SK-N-SH (cell line): ENCODE data around the gene CDKN2B-AS1. TPM values are rescaled to one million over a fixed set of nuclear protein-coding genes. Genes with fewer than 3 reads are reported as not detected.
A peak's percentile ranks its signal among the peaks of the same experiment; 100 is the strongest.

Source experiments
- CTCF ChIA-PET: fragments of 300-600, 350-600 bp; formaldehyde crosslinking; extraction: SDS; loops from one replicate; lab custom pipeline; 2021; lab: Yijun Ruan, JAX
- POLR2A ChIA-PET: fragments of 350-600 bp; sonication (Branson Sonifier 250); formaldehyde crosslinking; extraction: SDS; loops from one replicate; lab custom pipeline; 2020; ENCODE audit warnings: antibody characterized with exemption, inconsistent platforms; lab: Yijun Ruan, JAX
- DNase-seq: peaks from one replicate; pipeline ENCODE4 v3.0.0; 2012
- H2AFZ ChIP-seq: fragments of 200-600 bp; sonication (generic); 2 replicates; pipeline ENCODE4 v1.8.1; 2016; ENCODE audit warnings: antibody characterized with exemption, mild to moderate bottlenecking, low read depth
- H3F3A ChIP-seq: fragments of 200-600 bp; sonication (generic); replicated peaks from 2 replicates; pipeline ENCODE3; 2016; ENCODE audit warnings: antibody characterized with exemption, mild to moderate bottlenecking; ENCODE audit not compliant: insufficient read depth
- H3K27ac ChIP-seq, 2 experiments: fragments of 200-500 bp in 1 of 2; fragments of 200-600 bp in 1 of 2; sonication (Bioruptor generic) in 1 of 2; sonication (generic), shearing (Covaris generic) in 1 of 2; 2 replicates each; pipeline versions ENCODE4 v1.5.1 to v1.6.1; 2014 to 2016; ENCODE audit warnings: low read depth in 2 of 2, inconsistent platforms in 1 of 2, low read length in 1 of 2, mild to moderate bottlenecking in 1 of 2, mixed read lengths in 1 of 2
- H3K27me3 ChIP-seq: fragments of 200-600 bp; sonication (generic), shearing (Covaris generic); 2 replicates; pipeline ENCODE4 v1.6.1; 2016; ENCODE audit warnings: mixed run types; ENCODE audit not compliant: insufficient read depth
- H3K36me3 ChIP-seq, 2 experiments: fragments of 200-500 bp in 1 of 2; fragments of 200-600 bp in 1 of 2; sonication (Bioruptor generic) in 1 of 2; sonication (generic) in 1 of 2; replicated peaks in 1 of 2; 2 replicates each; pipeline versions ENCODE3 to v1.5.1; 2014 to 2016; ENCODE audit warnings: low read length in 1 of 2, mild to moderate bottlenecking in 1 of 2; ENCODE audit not compliant: insufficient read depth in 2 of 2, control insufficient read depth in 1 of 2
- H3K4me1 ChIP-seq, 2 experiments: fragments of 200-500 bp in 1 of 2; fragments of 200-600 bp in 1 of 2; sonication (Bioruptor generic) in 1 of 2; sonication (generic), shearing (Covaris generic) in 1 of 2; 2 replicates each; pipeline versions ENCODE4 v1.5.1 to v1.6.1; 2014 to 2016; ENCODE audit warnings: low read depth in 1 of 2, low read length in 1 of 2, mixed run types in 1 of 2; ENCODE audit not compliant: insufficient read depth in 2 of 2, control insufficient read depth in 1 of 2
- H3K4me2 ChIP-seq: fragments of 200-600 bp; sonication (generic), shearing (Covaris generic); 2 replicates; pipeline ENCODE4 v1.6.1; 2017; ENCODE audit warnings: mixed run types
- H3K4me3 ChIP-seq, 2 experiments: fragments of 200-500 bp in 1 of 2; fragments of 200-600 bp in 1 of 2; sonication (Bioruptor generic) in 1 of 2; sonication (generic), shearing (Covaris generic) in 1 of 2; 2 replicates each; pipeline versions ENCODE4 v1.5.1 to v1.8.1; 2014 to 2016; ENCODE audit warnings: low read depth in 2 of 2, inconsistent platforms in 1 of 2, low read length in 1 of 2, mild to moderate bottlenecking in 1 of 2, mixed read lengths in 1 of 2, moderate library complexity in 1 of 2
- H3K79me2 ChIP-seq: fragments of 200-600 bp; sonication (generic); 2 replicates; pipeline ENCODE4 v1.8.1; 2017; ENCODE audit warnings: mild to moderate bottlenecking; ENCODE audit not compliant: insufficient read depth
- H3K9ac ChIP-seq: fragments of 200-600 bp; sonication (generic); 2 replicates; pipeline ENCODE4 v1.6.1; 2017; ENCODE audit warnings: mixed run types
- H3K9me2 ChIP-seq: fragments of 200-600 bp; sonication (generic); 2 replicates; pipeline ENCODE4 v1.6.1; 2017; ENCODE audit warnings: mixed run types
- H3K9me3 ChIP-seq: fragments of 200-600 bp; sonication (generic); 2 replicates; pipeline ENCODE4 v1.6.1; 2017; ENCODE audit warnings: mixed run types, mild to moderate bottlenecking, moderate library complexity
- H4K20me1 ChIP-seq: fragments of 200-600 bp; sonication (generic); 2 replicates; pipeline ENCODE4 v1.6.1; 2017; ENCODE audit warnings: mild to moderate bottlenecking, mixed run types; ENCODE audit not compliant: insufficient read depth
- CHD2 ChIP-seq: fragments of 150-350 bp; IDR thresholded peaks from 2 replicates; pipeline ENCODE4 v1.6.1; 2018; ENCODE audit warnings: low read length; ENCODE audit not compliant: partially characterized antibody
- ELF1 ChIP-seq: IDR thresholded peaks from 2 replicates; pipeline ENCODE4 v1.4.0; 2012
- EP300 ChIP-seq, 2 experiments: IDR thresholded peaks; 2 replicates each; pipeline versions ENCODE4 v1.4.0 to v1.6.1; 2012; ENCODE audit warnings: borderline replicate concordance in 1 of 2, low read depth in 1 of 2, low read length in 1 of 2
- EZH2phosphoT487 ChIP-seq: fragments of 200-600 bp; sonication (generic); IDR thresholded peaks from 2 replicates; pipeline ENCODE4 v1.6.1; 2017; ENCODE audit warnings: low read depth, mixed run types, mild to moderate bottlenecking, antibody characterized with exemption, moderate library complexity, borderline replicate concordance
- FOSL2 ChIP-seq: IDR thresholded peaks from 2 replicates; pipeline ENCODE4 v1.4.0; 2012; ENCODE audit warnings: low read depth, mild to moderate bottlenecking, moderate library complexity, borderline replicate concordance
- FOXJ3 ChIP-seq: sonication (generic); formaldehyde crosslinking; IDR thresholded peaks from 2 replicates; pipeline ENCODE4 v1.5.1; 2020; ENCODE audit warnings: mild to moderate bottlenecking, missing genetic modification reagents
- FOXM1 ChIP-seq: IDR thresholded peaks from 2 replicates; pipeline ENCODE4 v1.4.0; 2012; ENCODE audit warnings: low read depth, mild to moderate bottlenecking
- GABPA ChIP-seq: IDR thresholded peaks from 2 replicates; pipeline ENCODE4 v1.4.0; 2012; ENCODE audit warnings: low read depth, mild to moderate bottlenecking
- GATA2 ChIP-seq: sonication (generic); formaldehyde crosslinking; IDR thresholded peaks from 2 replicates; pipeline ENCODE4 v1.5.0; 2020; ENCODE audit warnings: mild to moderate bottlenecking, missing genetic modification reagents
- JUND ChIP-seq: IDR thresholded peaks from 2 replicates; pipeline ENCODE4 v1.4.0; 2012
- MXI1 ChIP-seq: IDR thresholded peaks from 2 replicates; pipeline ENCODE4 v1.6.1; 2012; ENCODE audit warnings: mild to moderate bottlenecking, low read depth, low read length, improper control_type of control experiment
- NFIC ChIP-seq: IDR thresholded peaks from 2 replicates; pipeline ENCODE4 v1.4.0; 2012; ENCODE audit warnings: borderline replicate concordance
- NRF1 ChIP-seq: IDR thresholded peaks from 2 replicates; pipeline ENCODE4 v1.6.1; 2012; ENCODE audit warnings: low read depth, mild to moderate bottlenecking, low read length
- POLR2AphosphoS5 ChIP-seq: IDR thresholded peaks from 2 replicates; pipeline ENCODE4 v1.6.1; 2012; ENCODE audit warnings: low read depth, low read length
- REST ChIP-seq: IDR thresholded peaks from 2 replicates; pipeline ENCODE4 v1.6.1; 2012; ENCODE audit warnings: mild to moderate bottlenecking, low read depth, low read length, moderate library complexity
- SIN3A ChIP-seq: IDR thresholded peaks from 2 replicates; pipeline ENCODE4 v1.6.1; 2012; ENCODE audit warnings: low read depth, mild to moderate bottlenecking, low read length, moderate library complexity, borderline replicate concordance
- SMC3 ChIP-seq: IDR thresholded peaks from 2 replicates; pipeline ENCODE4 v1.6.1; 2012; ENCODE audit warnings: low read depth, low read length, improper control_type of control experiment
- TAF1 ChIP-seq: IDR thresholded peaks from 2 replicates; pipeline ENCODE4 v1.6.1; 2012; ENCODE audit warnings: low read depth, mild to moderate bottlenecking, low read length, moderate library complexity, borderline replicate concordance
- TCF12 ChIP-seq: IDR thresholded peaks from 2 replicates; pipeline ENCODE4 v1.4.0; 2012
- YY1 ChIP-seq: IDR thresholded peaks from 2 replicates; pipeline ENCODE4 v1.4.0; 2012; ENCODE audit warnings: low read depth, mild to moderate bottlenecking
- WGBS: methylation state at CpG from one replicate; pipeline ENCODE4 v1.1.6; 2017; ENCODE audit warnings: low lambda C conversion rate; 5-methylcytosine and 5-hydroxymethylcytosine counted together
- polyA plus RNA-seq, 3 experiments: library from polyadenylated mRNA; depleted of rRNA; stranded (reverse); fragments of >200 nt; gene quantifications; 2 replicates each; pipeline ENCODE4 v1.2.3, GENCODE V29; 2012
- TF ChIP-seq, protein P1 (sequence below): fragments of 200-600 bp; sonication (generic); IDR thresholded peaks from 2 replicates; pipeline ENCODE4 v1.6.1; 2017; ENCODE audit warnings: antibody characterized with exemption, mild to moderate bottlenecking, moderate library complexity
- TF ChIP-seq, protein P2 (sequence below): IDR thresholded peaks from 2 replicates; pipeline ENCODE4; 2012
- TF ChIP-seq, protein P3 (sequence below): IDR thresholded peaks from 2 replicates; pipeline ENCODE4 v1.4.0; 2012; ENCODE audit warnings: low read depth
- TF ChIP-seq, protein P4 (sequence below): fragments of 150-350 bp; IDR thresholded peaks from 2 replicates; pipeline ENCODE4 v1.6.1; 2016; ENCODE audit warnings: mild to moderate bottlenecking, low read depth, low read length

Gene CDKN2B-AS1
- polyA plus RNA-seq, 1 of the 3 experiments (the other 2 are of a cell fraction), result 0.25 TPM

DNA sequence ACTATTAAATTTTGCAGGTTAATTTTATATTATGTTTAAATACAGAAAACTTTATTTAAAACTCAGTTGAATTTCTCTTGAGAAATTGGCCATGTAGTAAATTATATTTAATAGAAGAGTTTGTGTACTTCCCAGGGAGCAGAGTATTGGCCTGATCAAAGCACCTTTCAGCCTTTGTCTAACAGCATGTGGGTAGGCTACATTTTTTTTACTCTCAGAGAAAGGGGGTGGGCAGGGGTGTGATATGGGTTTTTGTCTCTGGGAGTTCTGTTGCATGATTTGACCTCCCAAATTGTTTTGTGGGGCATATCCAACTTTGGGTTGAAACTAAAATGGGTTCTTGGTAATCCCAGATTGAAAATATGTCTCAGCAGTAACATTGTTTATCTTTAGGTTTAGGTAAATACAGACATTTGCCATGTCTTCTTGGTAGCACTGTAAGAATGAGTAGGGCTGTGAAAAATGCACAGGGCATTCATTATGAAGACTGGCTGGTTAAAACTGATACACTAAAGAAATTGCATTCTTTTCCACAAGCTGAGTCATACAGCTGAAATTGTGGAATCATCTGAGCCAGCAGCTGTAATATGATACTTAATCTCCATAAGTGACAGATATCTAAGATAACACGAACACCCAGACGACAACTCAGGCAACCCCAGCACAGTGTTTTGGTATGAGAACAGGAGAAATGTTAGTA is 89.9 kb downstream of the CDKN2B-AS1 start:
- Histone ChIP-seq H3K9ac (no peak overlapping the region), H3K9me2 (no peaks in the 10 kb centered on the region), H3K4me2 (peak overlapping the region; percentile 23; the same call in 1 of the 2 replicates), H3K9me3 (no peaks in the 10 kb centered on the region), H3K79me2 (no peaks in the 10 kb centered on the region), H4K20me1 (no peaks in the 10 kb centered on the region), H3K27me3 (no peaks in the 10 kb centered on the region), H3K4me1 (peaks cover 0 to 4% of the 10 kb centered on the region in 2 experiments; a peak in 1 of 4 replicates), H3K4me3 (no peak overlapping the region), H3K27ac (peak overlapping the region; percentile 5 to 78; a peak in 3 of 4 replicates), H3K36me3 (no peaks in the 10 kb centered on the region), H3F3A (peaks cover 8% of the 10 kb centered on the region), H2AFZ (no peak overlapping the region)
- DNase-seq, result no peak
- ChIA-PET CTCF (no interaction called here), POLR2A (no interaction called here)
- WGBS, result 4% methylated on average over 2 of the region's 2 CpGs
- TF ChIP-seq, protein P1, sequence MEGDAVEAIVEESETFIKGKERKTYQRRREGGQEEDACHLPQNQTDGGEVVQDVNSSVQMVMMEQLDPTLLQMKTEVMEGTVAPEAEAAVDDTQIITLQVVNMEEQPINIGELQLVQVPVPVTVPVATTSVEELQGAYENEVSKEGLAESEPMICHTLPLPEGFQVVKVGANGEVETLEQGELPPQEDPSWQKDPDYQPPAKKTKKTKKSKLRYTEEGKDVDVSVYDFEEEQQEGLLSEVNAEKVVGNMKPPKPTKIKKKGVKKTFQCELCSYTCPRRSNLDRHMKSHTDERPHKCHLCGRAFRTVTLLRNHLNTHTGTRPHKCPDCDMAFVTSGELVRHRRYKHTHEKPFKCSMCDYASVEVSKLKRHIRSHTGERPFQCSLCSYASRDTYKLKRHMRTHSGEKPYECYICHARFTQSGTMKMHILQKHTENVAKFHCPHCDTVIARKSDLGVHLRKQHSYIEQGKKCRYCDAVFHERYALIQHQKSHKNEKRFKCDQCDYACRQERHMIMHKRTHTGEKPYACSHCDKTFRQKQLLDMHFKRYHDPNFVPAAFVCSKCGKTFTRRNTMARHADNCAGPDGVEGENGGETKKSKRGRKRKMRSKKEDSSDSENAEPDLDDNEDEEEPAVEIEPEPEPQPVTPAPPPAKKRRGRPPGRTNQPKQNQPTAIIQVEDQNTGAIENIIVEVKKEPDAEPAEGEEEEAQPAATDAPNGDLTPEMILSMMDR, result no peak
- TF ChIP-seq MXI1 (no peak), YY1 (no peak), EZH2phosphoT487 (no peak), NFIC (peak; percentile 83), GATA2 (CRISPR knock-in tag) (no peak), FOXM1 (no peak), CHD2 (no peak), GABPA (no peak), TCF12 (peak; percentile 87), FOXJ3 (CRISPR knock-in tag) (no peak), FOSL2 (peak; percentile 94), SMC3 (no peak), EP300 (IDR thresholded peaks at IDR 0.05; ENCODE audit: borderline replicate concordance in 1 of 2, low read depth in 1 of 2, low read length in 1 of 2) (peak in 1 of 2 experiments; percentile 82; a peak in 2 of 4 replicates), SIN3A (0 out of 2 replicates have a peak, but pooled peaks have one; percentile 51), JUND (peak; percentile 90), ELF1 (no peak), POLR2AphosphoS5 (peak; percentile 41; the same call in 1 of the 2 replicates), NRF1 (no peak), TAF1 (no peak), REST (no peak)
- TF ChIP-seq, protein P2, sequence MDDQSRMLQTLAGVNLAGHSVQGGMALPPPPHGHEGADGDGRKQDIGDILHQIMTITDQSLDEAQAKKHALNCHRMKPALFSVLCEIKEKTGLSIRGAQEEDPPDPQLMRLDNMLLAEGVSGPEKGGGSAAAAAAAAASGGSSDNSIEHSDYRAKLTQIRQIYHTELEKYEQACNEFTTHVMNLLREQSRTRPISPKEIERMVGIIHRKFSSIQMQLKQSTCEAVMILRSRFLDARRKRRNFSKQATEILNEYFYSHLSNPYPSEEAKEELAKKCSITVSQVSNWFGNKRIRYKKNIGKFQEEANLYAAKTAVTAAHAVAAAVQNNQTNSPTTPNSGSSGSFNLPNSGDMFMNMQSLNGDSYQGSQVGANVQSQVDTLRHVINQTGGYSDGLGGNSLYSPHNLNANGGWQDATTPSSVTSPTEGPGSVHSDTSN, result peak; percentile 86
- TF ChIP-seq, protein P3, sequence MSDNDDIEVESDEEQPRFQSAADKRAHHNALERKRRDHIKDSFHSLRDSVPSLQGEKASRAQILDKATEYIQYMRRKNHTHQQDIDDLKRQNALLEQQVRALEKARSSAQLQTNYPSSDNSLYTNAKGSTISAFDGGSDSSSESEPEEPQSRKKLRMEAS, result no peak; the same call in 1 of the 2 replicates
- TF ChIP-seq, protein P4, sequence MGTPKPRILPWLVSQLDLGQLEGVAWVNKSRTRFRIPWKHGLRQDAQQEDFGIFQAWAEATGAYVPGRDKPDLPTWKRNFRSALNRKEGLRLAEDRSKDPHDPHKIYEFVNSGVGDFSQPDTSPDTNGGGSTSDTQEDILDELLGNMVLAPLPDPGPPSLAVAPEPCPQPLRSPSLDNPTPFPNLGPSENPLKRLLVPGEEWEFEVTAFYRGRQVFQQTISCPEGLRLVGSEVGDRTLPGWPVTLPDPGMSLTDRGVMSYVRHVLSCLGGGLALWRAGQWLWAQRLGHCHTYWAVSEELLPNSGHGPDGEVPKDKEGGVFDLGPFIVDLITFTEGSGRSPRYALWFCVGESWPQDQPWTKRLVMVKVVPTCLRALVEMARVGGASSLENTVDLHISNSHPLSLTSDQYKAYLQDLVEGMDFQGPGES, result no peak
